NB4 (cell line): ENCODE results near the gene TRIM28.

Experiments used
- DNase-seq: peaks from one replicate; pipeline ENCODE4 v3.0.0; 2010; ENCODE audit warnings: low read depth
- H3K4me3 ChIP-seq: one replicate; pipeline ENCODE4 v1.5.1; 2011; ENCODE audit warnings: mild to moderate bottlenecking, low read depth, low read length, moderate library complexity
- CTCF ChIP-seq: IDR thresholded peaks from one replicate; pipeline ENCODE4 v1.5.1; 2012; ENCODE audit warnings: low read depth, low read length
- MAX ChIP-seq: IDR thresholded peaks from 2 replicates; pipeline ENCODE4 v1.6.1; 2011; ENCODE audit warnings: low read depth, low read length
- MYC ChIP-seq: IDR thresholded peaks from 2 replicates; pipeline ENCODE4 v1.6.1; 2011; ENCODE audit warnings: low read depth, low read length
- POLR2A ChIP-seq: IDR thresholded peaks from 2 replicates; pipeline ENCODE4 v1.6.1; 2011; ENCODE audit warnings: mild to moderate bottlenecking; ENCODE audit not compliant: insufficient read length; ENCODE audit errors: extremely low read depth

The TRIM28 gene

GRCh38 chr19:58566989-58567388, 23.1 kb downstream of the TRIM28 start:
- no peak for DNase-seq
- TF ChIP-seq MYC: no peak
- no peak for TF ChIP-seq CTCF
- TF ChIP-seq MAX: no peak
- TF ChIP-seq POLR2A: no peak
- no peak overlapping the region for H3K4me3 ChIP-seq

- TF ChIP-seq MYC (no peak), CTCF (no peak), POLR2A (no peak), MAX (no peak)
- no peak overlapping the region for H3K4me3 ChIP-seq
- DNase-seq: no peak
These were observed 24.7 kb downstream of the TRIM28 start for GRCh38 chr19:58568453-58569130.

GRCh38 chr19:58569191-58569942, 25.5 kb downstream of the TRIM28 start:
- TF ChIP-seq MYC (no peak), MAX (no peak), POLR2A (no peak), CTCF (no peak)
- DNase-seq: no peak
- H3K4me3 ChIP-seq: no peak overlapping the region

- H3K4me3 ChIP-seq: peak overlapping the region; percentile 37
- TF ChIP-seq MAX: peak; percentile 17; the same call in 1 of the 2 replicates
- TF ChIP-seq MYC: peak; percentile 52; the same call in 1 of the 2 replicates
- TF ChIP-seq CTCF: no peak
- peak; percentile 79 for DNase-seq
These were observed 26.2 kb downstream of the TRIM28 start for GRCh38 chr19:58569943-58570670.

- peak overlapping the region; percentile 75 for H3K4me3 ChIP-seq
- DNase-seq: peak; percentile 75
- TF ChIP-seq MAX (no peak), POLR2A (no peak), MYC (no peak; the same call in 1 of the 2 replicates), CTCF (no peak)
These were observed 27.1 kb downstream of the TRIM28 start for GRCh38 chr19:58570770-58571574.
